K562 (cell line): Measurements from ENCODE around the gene SORBS2. TPM values are rescaled to one million over a fixed set of nuclear protein-coding genes. Genes with fewer than 3 reads are reported as not detected.

Experiments
- ATAC-seq: fragments of 200-7000 bp; cut with Tn5 transposase; 3 replicates; pipeline ENCODE4 v1.9.1; 2020; ENCODE audit warnings: moderate library complexity
- BruUV-seq: library from RNA; stranded (reverse); fragments of 400-500 nt; replicated peaks from 2 replicates; lab custom pipeline; 2021; lab: Mats Ljungman, UMichigan
- CTCF ChIA-PET: fragments of 300-600 bp; formaldehyde crosslinking; extraction: SDS; loops from one replicate; lab custom pipeline; 2021; ENCODE audit warnings: low intra/inter-chr PET ratio; lab: Yijun Ruan, JAX
- POLR2A ChIA-PET: fragments of 300-600, 350-650 bp; sonication (Branson Sonifier 250); formaldehyde crosslinking; extraction: SDS; loops from one replicate; lab custom pipeline; 2021; ENCODE audit warnings: antibody characterized with exemption, inconsistent platforms; lab: Yijun Ruan, JAX
- DNase-seq, 4 experiments: peaks; one replicate each; pipeline versions ENCODE4 v3.0.0 to v3.0.0-alpha.2; 2011 to 2018; ENCODE audit warnings: low spot score in 3 of 4, mixed read lengths in 3 of 4; ENCODE audit errors: extremely low read depth in 1 of 4
- FAIRE-seq: peaks from 2 replicates; lab custom pipeline; 2011; peaks lifted over from hg19 to GRCh38; lab: Jason Lieb, UNC
- H2AFZ ChIP-seq: 2 replicates; pipeline ENCODE4 v1.6.0; 2011; ENCODE audit warnings: low read depth, low read length, control low read depth, inconsistent platforms
- H3K27ac ChIP-seq: fragments of 200-600 bp; 3 replicates; pipeline ENCODE4 v1.8.0; 2011; ENCODE audit warnings: low read depth, mild to moderate bottlenecking, control low read depth, inconsistent platforms, low read length, moderate library complexity, mixed read lengths; ENCODE audit errors: extremely low read depth
- H3K27me3 ChIP-seq, 2 experiments: fragments of 300-600 bp in 1 of 2; 2 replicates in 1 of 2; 3 replicates in 1 of 2; pipeline versions ENCODE4 v1.6.0 to v1.8.0; 2011; ENCODE audit warnings: inconsistent platforms in 2 of 2, low read length in 2 of 2, mild to moderate bottlenecking in 1 of 2, mixed read lengths in 1 of 2, moderate library complexity in 1 of 2; ENCODE audit not compliant: control insufficient read depth in 2 of 2, insufficient read depth in 2 of 2
- H3K36me3 ChIP-seq: fragments of 300-600 bp; 3 replicates; pipeline ENCODE4 v1.8.0; 2011; ENCODE audit warnings: mild to moderate bottlenecking, low read length, inconsistent platforms; ENCODE audit not compliant: control insufficient read depth, insufficient read depth
- H3K4me1 ChIP-seq, 2 experiments: fragments of 200-600 bp in 1 of 2; replicated peaks in 1 of 2; 2 replicates in 1 of 2; 3 replicates in 1 of 2; pipeline versions ENCODE4 v1.5.1 to v1.8.0; 2011; ENCODE audit warnings: inconsistent platforms in 2 of 2, low read length in 2 of 2, mild to moderate bottlenecking in 1 of 2, mixed read lengths in 1 of 2, moderate library complexity in 1 of 2; ENCODE audit not compliant: control insufficient read depth in 2 of 2, insufficient read depth in 2 of 2
- H3K4me2 ChIP-seq: 2 replicates; pipeline ENCODE4 v1.6.1; 2011; ENCODE audit warnings: low read length, control low read depth, inconsistent platforms, mixed read lengths; ENCODE audit not compliant: insufficient read depth
- H3K4me3 ChIP-seq: fragments of 200-600 bp; sonication (generic), shearing (Covaris generic); 2 replicates; pipeline ENCODE4 v1.5.1; 2016; ENCODE audit warnings: control low read depth, inconsistent platforms
- H3K79me2 ChIP-seq: fragments of 200-600 bp; 3 replicates; pipeline ENCODE4 v1.8.0; 2011; ENCODE audit warnings: low read length, inconsistent platforms; ENCODE audit not compliant: control insufficient read depth, insufficient read depth
- H3K9ac ChIP-seq, 2 experiments: 2 replicates each; pipeline versions ENCODE4 v1.6.0 to v1.6.1; 2011; ENCODE audit warnings: low read depth in 2 of 2, low read length in 2 of 2, control low read depth in 1 of 2, inconsistent platforms in 1 of 2, mild to moderate bottlenecking in 1 of 2, mixed read lengths in 1 of 2; ENCODE audit not compliant: insufficient read depth in 1 of 2
- H3K9me1 ChIP-seq: one replicate; pipeline ENCODE4 v1.6.0; 2011; ENCODE audit warnings: inconsistent platforms, mild to moderate bottlenecking, low read length, moderate library complexity; ENCODE audit not compliant: control insufficient read depth, insufficient read depth
- H3K9me3 ChIP-seq: replicated peaks from 2 replicates; pipeline ENCODE4 v1.5.1; 2011; ENCODE audit warnings: low read depth, low read length, inconsistent platforms; ENCODE audit not compliant: control insufficient read depth, insufficient read depth
- H4K20me1 ChIP-seq: replicated peaks from 2 replicates; pipeline ENCODE4 v1.6.1; 2011; ENCODE audit warnings: low read length, inconsistent platforms, mixed read lengths; ENCODE audit not compliant: control insufficient read depth, insufficient read depth
- DDX20 ChIP-seq: fragments of 450-650 bp; IDR thresholded peaks from 2 replicates; pipeline ENCODE4 v1.6.1; 2016; ENCODE audit warnings: missing genetic modification characterization, low read depth, mild to moderate bottlenecking, missing compliant biosample characterization, moderate library complexity
- ESRRA ChIP-seq: fragments of 450-650 bp; IDR thresholded peaks from 2 replicates; pipeline ENCODE4 v1.6.1; 2014; ENCODE audit warnings: low read depth, mild to moderate bottlenecking, moderate library complexity, borderline replicate concordance
- ESRRB ChIP-seq: fragments of 250-450 bp; sonication (Bioruptor Pico); IDR thresholded peaks from 2 replicates; pipeline ENCODE4 v1.5.0; 2020; ENCODE audit warnings: mild to moderate bottlenecking, moderate library complexity, borderline replicate concordance
- HMG20A ChIP-seq: fragments of 450-650 bp; formaldehyde crosslinking; conservative IDR thresholded peaks from 2 replicates; pipeline ENCODE4 v1.4.0; 2020; ENCODE audit warnings: mild to moderate bottlenecking, mixed read lengths
- KDM5B ChIP-seq: fragments of 200-600 bp; sonication (generic); IDR thresholded peaks from 2 replicates; pipeline ENCODE4 v1.6.1; 2012; ENCODE audit warnings: low read depth, mild to moderate bottlenecking, moderate library complexity, low read length, control low read depth, inconsistent platforms; ENCODE audit not compliant: insufficient replicate concordance
- MCM3 ChIP-seq: fragments of 450-650 bp; IDR thresholded peaks from 2 replicates; pipeline ENCODE4 v1.6.1; 2016
- MTA2 ChIP-seq: fragments of 450-650 bp; IDR thresholded peaks from 2 replicates; pipeline ENCODE4 v1.6.1; 2016; ENCODE audit warnings: low read depth
- NELFE ChIP-seq: IDR thresholded peaks from 2 replicates; pipeline ENCODE4 v1.6.1; 2011; ENCODE audit warnings: mild to moderate bottlenecking; ENCODE audit not compliant: insufficient read depth, insufficient read length
- OTX1 ChIP-seq: fragments of 450-650 bp; formaldehyde crosslinking; IDR thresholded peaks from 2 replicates; pipeline ENCODE4 v1.4.0; 2022; ENCODE audit warnings: mild to moderate bottlenecking
- RB1 ChIP-seq: fragments of 450-650 bp; IDR thresholded peaks from 2 replicates; pipeline ENCODE4 v1.6.1; 2017; ENCODE audit warnings: low read depth, mild to moderate bottlenecking
- SMAD4 ChIP-seq: fragments of 250-450 bp; sonication (Bioruptor Pico); conservative IDR thresholded peaks from 2 replicates; pipeline ENCODE4 v1.8.0; 2021; ENCODE audit warnings: inconsistent platforms, mild to moderate bottlenecking, moderate library complexity
- ZBTB7A ChIP-seq: IDR thresholded peaks from 2 replicates; pipeline ENCODE4 v1.6.1; 2011; ENCODE audit warnings: low read depth, mild to moderate bottlenecking, low read length, moderate library complexity, borderline replicate concordance; ENCODE audit not compliant: control insufficient read depth
- ZNF282 ChIP-seq: sonication (generic); formaldehyde crosslinking; IDR thresholded peaks from 2 replicates; pipeline ENCODE4 v1.8.1; 2023; ENCODE audit warnings: missing genetic modification reagents
- WGBS: fragments of 100-300 bp; shearing (Covaris generic); methylation state at CpG from one replicate; pipeline ENCODE4 v1.1.6; 2016; ENCODE audit warnings: low coverage, mixed read lengths; ENCODE audit not compliant: insufficient coverage; ENCODE audit errors: missing lambda C conversion rate; 5-methylcytosine and 5-hydroxymethylcytosine counted together
- in situ Hi-C: fragments of 300-500 bp; cut with MboI; formaldehyde crosslinking; loops from 4 replicates; pipeline ENCODE4 v1.15.0; 2018; ENCODE audit warnings: inconsistent platforms, mixed read lengths
- intact Hi-C: fragments of 100-400 bp; cut with micrococcal nuclease; formaldehyde crosslinking; loops from 2 replicates; pipeline ENCODE4 v1.14.2; 2022
- polyA plus RNA-seq, 8 experiments: library from polyadenylated mRNA; depleted of rRNA in 4 of 8; stranded (reverse) in 5 of 8; unstranded in 3 of 8; fragments of >200 nt; fragmentation: Nextera tagmentation in 2 of 8; fragmentation: Illumina TruSeq in 1 of 8; extraction: Ambion mirVana in 2 of 8; extraction: Trizol in 1 of 8; gene quantifications; 2 replicates each; pipeline versions ENCODE4 v1.2.1 to v1.2.3, GENCODE V29; 2011 to 2014; ENCODE audit warnings: inconsistent platforms in 1 of 8, missing spikeins in 1 of 8
- total RNA-seq, 7 experiments: library from RNA; depleted of rRNA in 6 of 7; stranded (reverse); fragments of >200 nt in 6 of 7; fragmentation: Illumina TruSeq in 2 of 7; extraction: Trizol in 2 of 7; gene quantifications; 2 replicates each; pipeline versions ENCODE4 v1.2.1 to v1.2.3, GENCODE V29; 2011 to 2021; ENCODE audit warnings: low replicate concordance in 1 of 7
- TF ChIP-seq, protein P1 (sequence below): fragments of 200-600 bp; sonication (generic); IDR thresholded peaks from one replicate; pipeline ENCODE4 v1.6.1; 2012; ENCODE audit warnings: mild to moderate bottlenecking, low read depth, low read length, inconsistent platforms

Gene SORBS2
- total and polyA plus RNA-seq, 9 of the 15 experiments (the other 6 are each of a cell fraction or from before 2014, with no cell fraction given) = 0.29 TPM; not detected in 8

DNA sequence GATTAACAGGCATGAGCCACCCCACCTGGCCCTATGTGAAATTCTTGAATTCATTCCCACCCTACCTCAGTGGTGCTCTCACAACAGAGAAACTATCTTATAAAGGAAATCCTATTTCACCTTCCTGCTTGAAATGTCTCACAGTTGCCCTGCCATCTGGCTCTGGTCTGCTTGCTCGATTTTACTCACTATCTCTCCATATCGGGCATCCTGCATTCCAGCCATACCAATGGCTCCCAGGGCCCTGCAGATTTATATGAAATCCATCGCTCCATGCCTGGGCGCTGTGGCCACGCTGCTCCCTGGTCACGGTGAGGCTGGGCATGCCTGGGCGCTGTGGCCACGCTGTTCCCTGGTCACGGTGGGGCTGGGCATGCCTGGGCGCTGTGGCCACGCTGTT lies 15.8 kb downstream of the SORBS2 start:
- H3K79me2 ChIP-seq = no peaks in the 10 kb centered on the region
- no peaks in the 10 kb centered on the region for H3K36me3 ChIP-seq
- H4K20me1 ChIP-seq = no peaks in the 10 kb centered on the region
- H3K4me3 ChIP-seq = no peak overlapping the region
- DNase-seq (no peak), ATAC-seq (no peak), FAIRE-seq (no peak)
- no peak overlapping the region for H3K9ac ChIP-seq
- in situ Hi-C loops = no loop called here
- 0% methylated on average over 6 of the region's 11 CpGs for WGBS
- H3K9me1 ChIP-seq = no peaks in the 10 kb centered on the region
- no peak overlapping the region for H2AFZ ChIP-seq
- H3K4me2 ChIP-seq = no peak overlapping the region
- ChIA-PET CTCF (no interaction called here), POLR2A (no interaction called here)
- H3K9me3 ChIP-seq = no peaks in the 10 kb centered on the region
- intact Hi-C loops = no loop called here
- BruUV-seq = no TSS peak
- H3K27me3 ChIP-seq = peaks cover 0 to 6% of the 10 kb centered on the region in 2 experiments; a peak in 3 of 5 replicates
- H3K4me1 ChIP-seq = no peaks in the 10 kb centered on the region
- H3K27ac ChIP-seq = no peak overlapping the region
- no peak for TF ChIP-seq KDM5B
- TF ChIP-seq, protein P1, sequence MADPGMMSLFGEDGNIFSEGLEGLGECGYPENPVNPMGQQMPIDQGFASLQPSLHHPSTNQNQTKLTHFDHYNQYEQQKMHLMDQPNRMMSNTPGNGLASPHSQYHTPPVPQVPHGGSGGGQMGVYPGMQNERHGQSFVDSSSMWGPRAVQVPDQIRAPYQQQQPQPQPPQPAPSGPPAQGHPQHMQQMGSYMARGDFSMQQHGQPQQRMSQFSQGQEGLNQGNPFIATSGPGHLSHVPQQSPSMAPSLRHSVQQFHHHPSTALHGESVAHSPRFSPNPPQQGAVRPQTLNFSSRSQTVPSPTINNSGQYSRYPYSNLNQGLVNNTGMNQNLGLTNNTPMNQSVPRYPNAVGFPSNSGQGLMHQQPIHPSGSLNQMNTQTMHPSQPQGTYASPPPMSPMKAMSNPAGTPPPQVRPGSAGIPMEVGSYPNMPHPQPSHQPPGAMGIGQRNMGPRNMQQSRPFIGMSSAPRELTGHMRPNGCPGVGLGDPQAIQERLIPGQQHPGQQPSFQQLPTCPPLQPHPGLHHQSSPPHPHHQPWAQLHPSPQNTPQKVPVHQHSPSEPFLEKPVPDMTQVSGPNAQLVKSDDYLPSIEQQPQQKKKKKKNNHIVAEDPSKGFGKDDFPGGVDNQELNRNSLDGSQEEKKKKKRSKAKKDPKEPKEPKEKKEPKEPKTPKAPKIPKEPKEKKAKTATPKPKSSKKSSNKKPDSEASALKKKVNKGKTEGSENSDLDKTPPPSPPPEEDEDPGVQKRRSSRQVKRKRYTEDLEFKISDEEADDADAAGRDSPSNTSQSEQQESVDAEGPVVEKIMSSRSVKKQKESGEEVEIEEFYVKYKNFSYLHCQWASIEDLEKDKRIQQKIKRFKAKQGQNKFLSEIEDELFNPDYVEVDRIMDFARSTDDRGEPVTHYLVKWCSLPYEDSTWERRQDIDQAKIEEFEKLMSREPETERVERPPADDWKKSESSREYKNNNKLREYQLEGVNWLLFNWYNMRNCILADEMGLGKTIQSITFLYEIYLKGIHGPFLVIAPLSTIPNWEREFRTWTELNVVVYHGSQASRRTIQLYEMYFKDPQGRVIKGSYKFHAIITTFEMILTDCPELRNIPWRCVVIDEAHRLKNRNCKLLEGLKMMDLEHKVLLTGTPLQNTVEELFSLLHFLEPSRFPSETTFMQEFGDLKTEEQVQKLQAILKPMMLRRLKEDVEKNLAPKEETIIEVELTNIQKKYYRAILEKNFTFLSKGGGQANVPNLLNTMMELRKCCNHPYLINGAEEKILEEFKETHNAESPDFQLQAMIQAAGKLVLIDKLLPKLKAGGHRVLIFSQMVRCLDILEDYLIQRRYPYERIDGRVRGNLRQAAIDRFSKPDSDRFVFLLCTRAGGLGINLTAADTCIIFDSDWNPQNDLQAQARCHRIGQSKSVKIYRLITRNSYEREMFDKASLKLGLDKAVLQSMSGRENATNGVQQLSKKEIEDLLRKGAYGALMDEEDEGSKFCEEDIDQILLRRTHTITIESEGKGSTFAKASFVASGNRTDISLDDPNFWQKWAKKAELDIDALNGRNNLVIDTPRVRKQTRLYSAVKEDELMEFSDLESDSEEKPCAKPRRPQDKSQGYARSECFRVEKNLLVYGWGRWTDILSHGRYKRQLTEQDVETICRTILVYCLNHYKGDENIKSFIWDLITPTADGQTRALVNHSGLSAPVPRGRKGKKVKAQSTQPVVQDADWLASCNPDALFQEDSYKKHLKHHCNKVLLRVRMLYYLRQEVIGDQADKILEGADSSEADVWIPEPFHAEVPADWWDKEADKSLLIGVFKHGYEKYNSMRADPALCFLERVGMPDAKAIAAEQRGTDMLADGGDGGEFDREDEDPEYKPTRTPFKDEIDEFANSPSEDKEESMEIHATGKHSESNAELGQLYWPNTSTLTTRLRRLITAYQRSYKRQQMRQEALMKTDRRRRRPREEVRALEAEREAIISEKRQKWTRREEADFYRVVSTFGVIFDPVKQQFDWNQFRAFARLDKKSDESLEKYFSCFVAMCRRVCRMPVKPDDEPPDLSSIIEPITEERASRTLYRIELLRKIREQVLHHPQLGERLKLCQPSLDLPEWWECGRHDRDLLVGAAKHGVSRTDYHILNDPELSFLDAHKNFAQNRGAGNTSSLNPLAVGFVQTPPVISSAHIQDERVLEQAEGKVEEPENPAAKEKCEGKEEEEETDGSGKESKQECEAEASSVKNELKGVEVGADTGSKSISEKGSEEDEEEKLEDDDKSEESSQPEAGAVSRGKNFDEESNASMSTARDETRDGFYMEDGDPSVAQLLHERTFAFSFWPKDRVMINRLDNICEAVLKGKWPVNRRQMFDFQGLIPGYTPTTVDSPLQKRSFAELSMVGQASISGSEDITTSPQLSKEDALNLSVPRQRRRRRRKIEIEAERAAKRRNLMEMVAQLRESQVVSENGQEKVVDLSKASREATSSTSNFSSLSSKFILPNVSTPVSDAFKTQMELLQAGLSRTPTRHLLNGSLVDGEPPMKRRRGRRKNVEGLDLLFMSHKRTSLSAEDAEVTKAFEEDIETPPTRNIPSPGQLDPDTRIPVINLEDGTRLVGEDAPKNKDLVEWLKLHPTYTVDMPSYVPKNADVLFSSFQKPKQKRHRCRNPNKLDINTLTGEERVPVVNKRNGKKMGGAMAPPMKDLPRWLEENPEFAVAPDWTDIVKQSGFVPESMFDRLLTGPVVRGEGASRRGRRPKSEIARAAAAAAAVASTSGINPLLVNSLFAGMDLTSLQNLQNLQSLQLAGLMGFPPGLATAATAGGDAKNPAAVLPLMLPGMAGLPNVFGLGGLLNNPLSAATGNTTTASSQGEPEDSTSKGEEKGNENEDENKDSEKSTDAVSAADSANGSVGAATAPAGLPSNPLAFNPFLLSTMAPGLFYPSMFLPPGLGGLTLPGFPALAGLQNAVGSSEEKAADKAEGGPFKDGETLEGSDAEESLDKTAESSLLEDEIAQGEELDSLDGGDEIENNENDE = no peak
- no peak for TF ChIP-seq ZNF282 (CRISPR knock-in tag)
- no peak for TF ChIP-seq RB1
- TF ChIP-seq DDX20 (tag) = no peak
- TF ChIP-seq NELFE = no peak
- no peak for TF ChIP-seq ZBTB7A
- TF ChIP-seq OTX1 (CRISPR knock-in tag) = no peak
- TF ChIP-seq SMAD4 (CRISPR knock-in tag) = no peak
- no peak for TF ChIP-seq HMG20A
- TF ChIP-seq MCM3 = no peak
- no peak for TF ChIP-seq MTA2
- TF ChIP-seq ESRRB = no peak
- TF ChIP-seq ESRRA = no peak
